ENCODE data around the gene HOXC9.

HOXC9 gene

DNA sequence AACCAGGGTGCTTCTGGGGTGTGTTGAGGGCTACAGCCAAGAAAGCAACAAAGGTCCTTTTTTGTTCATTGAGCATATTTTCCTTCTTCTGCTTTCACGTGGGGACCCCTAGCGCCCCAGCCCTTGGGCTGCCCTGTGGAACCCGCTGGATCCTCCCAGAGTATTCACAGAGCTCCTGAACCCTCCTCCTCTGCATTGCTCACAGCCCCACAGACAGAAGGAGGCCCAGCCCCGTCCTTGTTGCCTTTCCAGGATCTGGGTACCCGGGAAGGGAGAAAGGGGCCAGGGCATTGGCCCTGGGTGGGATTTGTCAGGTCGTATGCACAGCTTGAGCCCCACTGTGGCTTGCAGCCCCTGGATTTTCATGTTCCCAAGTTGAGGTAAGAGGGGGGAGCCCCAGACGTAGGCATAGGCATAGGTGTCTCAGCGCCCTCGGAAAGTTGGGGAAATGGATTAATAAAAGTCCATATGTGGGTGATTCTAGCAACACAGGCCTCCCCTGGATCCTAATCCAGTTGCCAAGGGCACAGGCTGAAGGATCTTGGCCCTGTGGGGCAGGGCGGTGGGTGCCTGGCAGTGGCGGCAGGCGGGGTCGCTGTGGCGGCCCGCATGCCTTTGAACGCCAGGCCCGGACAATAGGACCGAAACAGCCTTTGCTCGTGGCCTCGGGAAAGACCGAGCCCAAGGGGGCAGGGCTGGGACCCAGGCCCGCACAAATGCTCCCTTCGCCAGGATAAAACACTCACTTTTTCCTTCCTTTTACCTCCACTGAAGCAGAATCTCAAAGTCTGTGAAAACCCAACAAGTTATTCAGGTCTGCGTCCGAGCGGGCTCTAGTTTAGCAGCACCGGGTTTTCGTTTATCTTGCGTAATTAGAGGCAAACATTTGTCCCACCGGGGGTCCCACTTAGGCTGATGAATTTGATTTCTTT, 18.1 kb upstream of the HOXC9 start:
- no peak for DNase-seq (ENCODE audit: low read depth)
- H3K4me3 ChIP-seq (ENCODE audit: low read depth, low read length), result no peak overlapping the region
- TF ChIP-seq, protein P1, sequence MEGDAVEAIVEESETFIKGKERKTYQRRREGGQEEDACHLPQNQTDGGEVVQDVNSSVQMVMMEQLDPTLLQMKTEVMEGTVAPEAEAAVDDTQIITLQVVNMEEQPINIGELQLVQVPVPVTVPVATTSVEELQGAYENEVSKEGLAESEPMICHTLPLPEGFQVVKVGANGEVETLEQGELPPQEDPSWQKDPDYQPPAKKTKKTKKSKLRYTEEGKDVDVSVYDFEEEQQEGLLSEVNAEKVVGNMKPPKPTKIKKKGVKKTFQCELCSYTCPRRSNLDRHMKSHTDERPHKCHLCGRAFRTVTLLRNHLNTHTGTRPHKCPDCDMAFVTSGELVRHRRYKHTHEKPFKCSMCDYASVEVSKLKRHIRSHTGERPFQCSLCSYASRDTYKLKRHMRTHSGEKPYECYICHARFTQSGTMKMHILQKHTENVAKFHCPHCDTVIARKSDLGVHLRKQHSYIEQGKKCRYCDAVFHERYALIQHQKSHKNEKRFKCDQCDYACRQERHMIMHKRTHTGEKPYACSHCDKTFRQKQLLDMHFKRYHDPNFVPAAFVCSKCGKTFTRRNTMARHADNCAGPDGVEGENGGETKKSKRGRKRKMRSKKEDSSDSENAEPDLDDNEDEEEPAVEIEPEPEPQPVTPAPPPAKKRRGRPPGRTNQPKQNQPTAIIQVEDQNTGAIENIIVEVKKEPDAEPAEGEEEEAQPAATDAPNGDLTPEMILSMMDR (IDR thresholded peaks at IDR 0.05; ENCODE audit: insufficient read depth, low read depth, low read length, missing control alignments), result no peak

DNA sequence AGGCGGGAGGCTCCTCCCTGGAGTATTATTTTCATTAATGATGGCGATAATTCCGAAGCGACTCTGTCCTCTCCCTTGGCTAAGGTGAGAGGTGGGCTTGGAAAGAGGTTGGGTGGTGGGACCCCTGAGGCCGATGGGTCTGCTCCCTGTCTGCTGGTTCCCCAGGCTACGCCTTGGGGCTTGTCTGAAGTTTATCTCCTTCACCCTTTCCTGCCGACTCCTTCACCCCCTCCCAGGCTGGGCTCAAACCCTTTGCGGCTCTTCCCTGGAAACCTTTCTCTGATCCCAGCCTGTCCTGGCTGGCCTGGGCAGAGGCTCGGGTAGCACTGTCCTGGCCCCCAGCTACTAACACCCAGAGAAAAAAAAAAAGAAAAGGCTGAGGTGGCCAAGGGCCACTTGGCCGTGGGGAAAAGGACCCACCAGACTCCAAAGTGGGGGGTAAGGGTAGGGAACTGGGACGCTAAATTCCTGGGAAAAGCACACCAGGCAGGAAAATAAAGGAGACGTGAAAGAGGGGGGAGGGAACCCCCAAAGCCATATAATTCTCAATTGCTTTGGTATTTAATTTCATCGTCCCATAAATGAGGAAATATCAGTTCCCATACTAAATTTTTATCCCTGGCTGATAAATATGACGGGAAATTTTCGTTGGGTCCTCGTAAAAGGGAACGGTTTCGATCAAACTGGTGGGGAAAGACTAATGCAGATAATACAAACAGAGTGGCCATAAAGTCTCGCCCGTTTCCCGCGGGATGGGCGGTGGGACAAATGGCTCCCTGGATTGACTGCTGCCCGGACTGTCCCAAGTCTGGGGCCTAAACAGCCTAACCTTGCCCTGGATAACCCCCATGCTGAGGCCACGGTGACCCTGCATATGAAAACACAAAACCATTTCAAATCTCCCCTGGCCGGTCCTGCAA, 17.1 kb upstream of the HOXC9 start:
- no peak for DNase-seq (ENCODE audit: low read depth)
- TF ChIP-seq, protein P1 (IDR thresholded peaks at IDR 0.05; ENCODE audit: insufficient read depth, low read depth, low read length, missing control alignments), result no peak
- H3K4me3 ChIP-seq (ENCODE audit: low read depth, low read length), result no peak overlapping the region

DNA sequence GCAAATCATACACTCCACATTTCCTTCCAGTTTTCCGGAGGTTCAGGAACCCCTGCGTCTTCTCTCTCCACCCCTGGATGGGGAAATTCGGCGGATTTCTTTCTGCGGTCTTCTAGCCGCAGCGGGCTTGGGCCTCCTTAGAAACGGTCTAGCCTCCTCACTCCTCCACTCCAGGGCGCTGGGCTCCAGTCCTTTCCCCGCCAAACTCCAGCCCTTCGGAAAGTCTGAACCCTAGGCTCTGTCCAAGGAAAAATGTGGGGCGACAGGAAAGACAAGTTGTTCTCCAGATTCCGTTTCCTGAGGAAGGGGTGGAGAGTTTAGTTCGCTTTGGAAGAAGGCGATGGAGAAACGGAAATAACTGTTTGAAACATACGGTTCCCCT, 16.4 kb upstream of the HOXC9 start:
- TF ChIP-seq, protein P1 (IDR thresholded peaks at IDR 0.05; ENCODE audit: insufficient read depth, low read depth, low read length, missing control alignments), result no peak
- no peak overlapping the region for H3K4me3 ChIP-seq (ENCODE audit: low read depth, low read length)
- no peak for DNase-seq (ENCODE audit: low read depth)

DNA sequence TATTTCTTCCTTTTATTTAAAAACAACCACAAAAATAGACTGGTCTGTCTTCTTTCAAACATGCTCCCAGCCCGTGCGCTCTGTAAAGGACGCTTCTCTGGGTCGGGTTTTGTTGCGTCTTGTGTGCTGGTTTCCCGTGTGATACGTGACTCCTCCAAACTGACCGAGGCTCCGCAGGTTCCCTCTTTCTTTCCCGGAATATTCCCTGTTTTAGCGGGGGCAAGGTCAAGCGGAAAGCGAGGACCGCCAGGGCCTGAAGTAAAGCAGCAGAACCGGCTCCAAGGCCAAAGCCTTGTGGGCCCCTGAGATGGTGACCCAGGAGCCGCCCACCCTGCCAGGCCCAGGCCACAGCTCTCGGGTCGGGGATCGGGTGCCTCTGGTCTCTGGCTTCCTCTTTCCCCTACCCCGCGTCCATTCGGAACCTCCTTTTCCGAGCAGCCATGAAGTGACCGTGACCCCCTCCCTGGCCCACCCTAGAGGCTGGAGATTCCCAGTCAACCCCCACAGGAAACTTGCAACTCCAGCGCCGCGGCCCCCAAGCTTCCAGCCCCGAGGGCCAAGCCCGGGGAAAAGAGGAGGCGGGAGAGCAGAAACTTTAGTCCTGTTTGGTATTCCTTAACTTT, 15.9 kb upstream of the HOXC9 start:
- DNase-seq (ENCODE audit: low read depth), result no peak
- TF ChIP-seq, protein P1 (IDR thresholded peaks at IDR 0.05; ENCODE audit: insufficient read depth, low read depth, low read length, missing control alignments), result no peak
- no peak overlapping the region for H3K4me3 ChIP-seq (ENCODE audit: low read depth, low read length)

DNA sequence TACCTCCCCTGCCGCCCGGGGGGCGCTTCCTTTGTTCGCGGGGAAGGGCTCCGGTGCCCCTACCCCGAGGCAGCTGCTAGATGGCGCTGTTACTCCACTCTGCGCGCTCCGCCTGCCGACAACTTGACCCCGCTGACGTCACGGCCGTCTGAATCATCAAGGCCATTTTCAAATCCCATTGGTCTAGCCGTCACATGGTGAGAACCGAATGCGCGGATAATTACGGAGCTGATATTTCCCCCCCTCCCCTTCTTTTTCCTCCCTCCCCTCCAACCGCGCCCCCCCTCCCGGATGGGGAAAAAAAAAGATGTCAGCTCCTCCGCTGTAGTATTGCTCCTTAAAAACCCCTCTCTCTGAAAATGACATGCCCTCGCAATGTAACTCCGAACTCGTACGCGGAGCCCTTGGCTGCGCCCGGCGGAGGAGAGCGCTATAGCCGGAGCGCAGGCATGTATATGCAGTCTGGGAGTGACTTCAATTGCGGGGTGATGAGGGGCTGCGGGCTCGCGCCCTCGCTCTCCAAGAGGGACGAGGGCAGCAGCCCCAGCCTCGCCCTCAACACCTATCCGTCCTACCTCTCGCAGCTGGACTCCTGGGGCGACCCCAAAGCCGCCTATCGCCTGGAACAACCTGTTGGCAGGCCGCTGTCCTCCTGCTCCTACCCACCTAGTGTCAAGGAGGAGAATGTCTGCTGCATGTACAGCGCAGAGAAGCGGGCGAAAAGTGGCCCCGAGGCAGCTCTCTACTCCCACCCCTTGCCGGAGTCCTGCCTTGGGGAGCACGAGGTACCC, 14.9 kb upstream of the HOXC9 start, which contains the start of gene HOXC10:
Gene HOXC10, plus strand, starts transcription at position 246 of the 791 bp plus-strand sequence. Its CDS starts 114 bp downstream, at position 360.
- H3K4me3 ChIP-seq (ENCODE audit: low read depth, low read length), result no peak within 1 kb of the TSS; the same call in 1 of the 2 replicates
- TF ChIP-seq, protein P1 (IDR thresholded peaks at IDR 0.05; ENCODE audit: insufficient read depth, low read depth, low read length, missing control alignments), result peak; percentile 72
- DNase-seq (ENCODE audit: low read depth), result peak; percentile 86

DNA sequence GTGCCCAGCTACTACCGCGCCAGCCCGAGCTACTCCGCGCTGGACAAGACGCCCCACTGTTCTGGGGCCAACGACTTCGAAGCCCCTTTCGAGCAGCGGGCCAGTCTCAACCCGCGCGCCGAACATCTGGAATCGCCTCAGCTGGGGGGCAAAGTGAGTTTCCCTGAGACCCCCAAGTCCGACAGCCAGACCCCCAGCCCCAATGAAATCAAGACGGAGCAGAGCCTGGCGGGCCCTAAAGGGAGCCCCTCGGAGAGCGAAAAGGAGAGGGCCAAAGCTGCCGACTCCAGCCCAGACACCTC, 14.3 kb upstream of the HOXC9 start:
- TF ChIP-seq, protein P1 (IDR thresholded peaks at IDR 0.05; ENCODE audit: insufficient read depth, low read depth, low read length, missing control alignments), result no peak
- no peak overlapping the region for H3K4me3 ChIP-seq (ENCODE audit: low read depth, low read length)
- no peak for DNase-seq (ENCODE audit: low read depth)
